GM18951 (cell line): ENCODE results near the gene LIPT1.

ENCODE experiments used
- POLR2A ChIP-seq: IDR thresholded peaks from 4 replicates; pipeline ENCODE4 v1.6.1; 2011; ENCODE audit warnings: mild to moderate bottlenecking; ENCODE audit not compliant: insufficient read length, insufficient read depth; ENCODE audit errors: extremely low read depth
- in situ Hi-C: fragments of 300-500 bp; cut with MboI; formaldehyde crosslinking; loops from one replicate; pipeline ENCODE4 v1.12.0; 2022; ENCODE audit warnings: low sequenced_read_pairs, mixed read lengths, inconsistent platforms; ENCODE audit not compliant: unreplicated experiment

LIPT1 gene

DNA sequence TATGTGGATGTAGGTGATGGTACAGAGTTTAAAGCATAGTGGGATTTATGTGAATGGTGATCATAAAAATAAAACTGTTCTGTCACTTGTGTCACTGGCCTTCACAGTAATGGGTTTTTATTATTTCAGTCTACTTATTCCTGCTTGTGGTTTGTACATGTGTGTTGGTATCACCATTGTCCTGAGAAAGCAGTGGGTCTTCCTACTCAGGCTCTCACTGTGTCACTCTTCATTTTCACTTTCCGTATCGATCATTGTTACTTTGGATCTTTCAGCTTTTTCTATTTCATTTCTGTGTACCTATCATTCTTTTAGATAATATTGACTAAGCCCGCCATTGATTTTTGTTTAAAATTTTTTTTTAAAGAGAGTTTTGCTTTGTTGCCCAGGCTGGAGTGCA is 33.6 kb downstream of the LIPT1 start:
- no peak for TF ChIP-seq POLR2A
- in situ Hi-C loops, result loop anchor here (25.0 kb wide), 1 partner anchor 299 kb away; the partner anchor contains the start of gene REV1

DNA sequence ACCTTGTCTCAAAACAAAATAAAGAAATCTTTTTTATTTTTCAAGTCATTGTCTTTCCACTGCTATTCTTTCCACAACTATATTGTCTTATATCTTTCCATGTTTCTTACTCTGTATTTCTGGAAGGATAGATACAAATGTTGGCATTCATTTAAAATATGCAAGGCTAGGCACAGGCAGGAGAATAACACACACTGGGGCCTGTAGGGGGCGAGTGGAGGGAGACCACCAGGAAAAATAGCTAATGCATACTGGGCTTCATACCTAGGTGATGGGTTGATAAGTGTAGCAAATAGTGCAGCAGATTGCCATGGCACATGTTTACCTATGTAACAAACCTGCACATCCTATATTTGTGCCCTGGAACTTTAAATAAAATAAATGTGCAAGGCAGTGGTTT is 35.8 kb downstream of the LIPT1 start:
- no peak for TF ChIP-seq POLR2A
- in situ Hi-C loops, result loop anchor here (25.0 kb wide), 1 partner anchor 297 kb away; the partner anchor contains the start of gene REV1

DNA sequence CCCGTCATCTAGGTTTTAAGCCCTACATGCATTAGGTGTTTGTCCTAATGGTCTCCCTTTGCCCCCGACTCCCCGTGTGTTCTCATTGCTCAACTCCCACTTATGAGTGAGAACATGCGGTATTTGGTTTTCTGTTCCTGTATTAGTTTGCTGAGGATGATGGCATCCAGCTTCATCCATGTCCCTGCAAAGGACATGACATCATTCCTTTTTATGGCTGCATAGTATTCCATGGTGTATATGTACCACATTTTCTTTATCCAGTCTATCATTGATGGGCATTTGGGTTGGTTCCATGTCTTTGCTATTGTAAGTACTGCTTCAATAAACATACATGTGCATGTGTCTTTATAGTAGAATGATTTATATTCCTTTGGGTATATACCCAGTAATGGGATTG is 37.6 kb downstream of the LIPT1 start:
- in situ Hi-C loops, result loop anchor here (25.0 kb wide), 1 partner anchor 295 kb away; the partner anchor contains the start of gene REV1

DNA sequence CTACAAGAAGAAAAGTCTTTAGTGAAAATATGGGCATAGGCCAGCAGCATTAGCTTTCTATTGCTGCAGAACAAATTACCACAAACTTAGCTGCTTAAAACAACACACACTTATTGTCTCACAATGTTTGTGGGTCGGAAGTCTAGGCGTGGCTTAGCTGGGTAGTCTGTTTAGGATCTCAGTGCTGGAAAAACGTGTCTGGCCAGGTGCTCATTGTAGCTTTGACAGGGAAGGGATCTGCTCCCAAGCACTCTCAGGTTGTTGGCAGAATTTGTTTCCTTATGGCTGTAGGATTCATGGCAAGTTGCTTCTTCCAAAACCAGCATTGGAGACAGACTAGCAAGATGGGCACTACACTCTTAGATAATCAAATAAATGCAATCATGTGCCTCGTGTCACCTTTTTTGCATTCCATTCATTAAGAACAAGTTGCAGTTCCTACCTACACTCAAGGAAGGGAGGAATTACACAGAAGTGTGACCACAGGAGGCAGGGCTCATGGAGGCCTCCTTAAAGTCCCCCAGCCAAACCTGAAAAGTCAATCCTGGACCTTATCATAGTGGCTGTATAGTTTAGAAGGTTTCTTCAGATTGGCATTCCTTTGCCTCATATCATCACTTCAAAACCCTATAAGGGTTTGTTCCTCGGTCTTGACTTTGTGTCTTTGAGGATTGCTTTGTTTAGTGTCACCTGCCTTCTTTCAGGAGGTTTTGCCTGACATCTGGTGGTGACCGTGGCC is 43.5 kb downstream of the LIPT1 start:
- in situ Hi-C loops, result loop anchor here (25.0 kb wide), 1 partner anchor 289 kb away; the partner anchor contains the start of gene REV1
- no peak for TF ChIP-seq POLR2A

DNA sequence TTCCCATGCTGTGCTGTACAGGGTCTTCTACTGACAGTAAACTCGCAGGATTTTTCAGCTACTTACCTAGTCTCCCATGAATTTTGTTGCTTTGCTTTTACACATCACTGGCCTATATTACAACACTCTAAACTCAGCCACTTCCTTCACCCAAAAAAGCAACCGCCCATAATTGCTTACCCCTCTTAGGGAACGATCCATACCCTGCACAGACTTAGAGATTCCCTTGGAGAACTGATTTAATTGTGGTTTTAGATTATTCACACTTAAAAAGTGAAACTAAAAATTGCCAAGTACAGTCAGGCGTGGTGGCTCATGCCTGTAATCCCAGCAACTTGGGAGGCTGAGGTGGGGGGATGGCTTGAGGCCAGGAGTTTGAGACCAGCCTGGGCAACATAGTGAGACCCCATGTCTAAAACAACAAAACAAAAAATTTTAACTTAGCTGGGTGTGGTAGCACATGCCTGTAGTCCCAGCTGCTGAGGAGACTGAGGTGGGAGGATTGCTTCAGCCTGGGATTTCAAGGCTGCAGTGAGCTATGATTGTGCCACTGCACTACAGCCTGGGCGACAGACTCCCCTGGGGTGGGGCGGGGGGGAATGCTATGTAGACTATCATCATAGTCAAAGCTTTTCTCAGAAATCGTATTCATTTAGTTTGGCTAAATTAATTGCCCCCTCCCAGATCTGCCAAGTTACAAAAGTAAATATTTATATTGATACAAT is 45.5 kb downstream of the LIPT1 start:
- TF ChIP-seq POLR2A, result no peak
- in situ Hi-C loops, result no loop called here

DNA sequence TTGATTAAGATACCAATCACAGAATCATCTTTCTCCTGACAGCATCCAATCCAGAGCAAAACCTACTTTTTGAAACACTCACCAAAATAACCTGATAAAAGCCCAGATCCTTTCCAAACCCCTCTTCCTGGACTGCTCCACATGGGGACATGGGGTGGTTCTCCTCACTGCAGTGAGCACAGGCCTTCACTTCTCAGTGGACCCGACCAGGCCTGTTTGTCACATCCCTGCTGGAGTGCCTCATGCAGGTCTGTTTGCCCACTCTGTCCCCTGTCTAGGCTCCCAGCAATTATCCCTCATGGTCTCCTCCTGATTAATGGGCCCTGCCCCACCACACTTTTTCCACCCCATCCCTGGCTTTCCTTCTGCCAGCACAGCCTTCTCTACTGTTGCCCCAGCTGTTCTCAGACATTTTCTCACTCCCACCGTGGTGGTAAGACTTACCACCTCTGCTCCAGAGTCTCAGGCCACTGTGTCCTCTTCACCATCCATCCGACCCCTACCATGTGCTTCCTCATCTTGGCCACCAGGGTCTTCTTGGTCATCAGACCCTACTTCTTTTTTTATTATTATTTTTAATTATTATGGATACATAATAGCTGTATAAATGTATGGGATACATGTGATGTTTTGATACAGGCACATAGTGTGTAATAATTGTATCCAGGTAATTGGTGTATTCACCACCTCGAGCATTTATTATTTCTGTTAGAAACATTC is 47.4 kb downstream of the LIPT1 start:
- in situ Hi-C loops, result no loop called here
- TF ChIP-seq POLR2A, result no peak

DNA sequence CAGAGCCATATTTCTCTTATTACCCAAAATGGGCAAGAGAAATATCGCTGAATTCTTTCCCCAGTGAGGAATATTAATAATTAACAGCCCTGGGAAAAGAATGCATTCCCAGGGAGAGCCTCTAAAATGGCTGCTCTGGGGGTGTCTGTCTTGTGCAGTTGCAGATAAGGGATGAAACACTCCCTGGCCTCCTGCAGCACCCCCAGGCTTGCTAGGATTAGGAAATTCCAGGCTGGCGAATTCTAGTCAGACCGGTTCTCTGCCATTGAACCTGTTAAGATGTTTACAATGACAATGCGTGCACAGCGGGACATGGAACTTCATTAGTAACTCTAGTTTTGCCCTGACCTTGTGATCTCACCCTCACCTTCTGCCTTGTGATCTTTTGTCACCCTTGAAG is 50.7 kb downstream of the LIPT1 start:
- in situ Hi-C loops, result no loop called here
- no peak for TF ChIP-seq POLR2A
